HG03575 (cell line): ENCODE results near the gene CTSZ.
"Not testable (repeated sequence)": the region's sequence is repeated elsewhere in the genome, so short reads cannot be mapped to it uniquely, and the experiment has no call there.

Source experiments
- ATAC-seq: cut with Tn5 transposase; IDR thresholded peaks from one replicate; pipeline ENCODE4 v1.9.1; 2021; ENCODE audit not compliant: unreplicated experiment, insufficient number of reproducible peaks, low FRiP score; ENCODE audit errors: extremely low read depth

The CTSZ gene

GRCh38 chr20:59015812-59016711 lies 9.0 kb upstream of the CTSZ start:
- ATAC-seq, result no peak

DNA sequence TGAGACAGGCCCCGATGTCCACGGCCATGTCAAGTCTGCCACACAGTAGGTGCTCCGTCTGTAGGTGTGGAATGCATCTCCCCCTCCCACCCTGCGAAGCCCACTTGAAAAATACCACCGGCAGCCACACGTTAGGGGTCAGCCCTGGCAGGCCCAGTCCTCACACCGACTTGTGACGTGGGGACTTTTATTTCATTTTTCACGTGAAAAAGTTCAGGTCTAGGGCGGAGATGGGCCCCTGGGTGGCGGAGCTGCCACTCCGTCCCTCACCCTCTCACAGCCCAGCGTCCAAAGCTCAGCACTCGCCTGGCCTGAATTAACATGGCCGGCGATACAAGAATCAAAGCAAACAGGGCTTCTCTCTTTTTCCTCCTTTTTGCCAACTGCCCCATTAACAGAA lies 8.4 kb upstream of the CTSZ start:
- no peak for ATAC-seq

- no peak for ATAC-seq
These were observed 7.8 kb upstream of the CTSZ start for GRCh38 chr20:59014680-59015389.

GRCh38 chr20:59013959-59014608 lies 7.0 kb upstream of the CTSZ start:
- no peak for ATAC-seq

DNA sequence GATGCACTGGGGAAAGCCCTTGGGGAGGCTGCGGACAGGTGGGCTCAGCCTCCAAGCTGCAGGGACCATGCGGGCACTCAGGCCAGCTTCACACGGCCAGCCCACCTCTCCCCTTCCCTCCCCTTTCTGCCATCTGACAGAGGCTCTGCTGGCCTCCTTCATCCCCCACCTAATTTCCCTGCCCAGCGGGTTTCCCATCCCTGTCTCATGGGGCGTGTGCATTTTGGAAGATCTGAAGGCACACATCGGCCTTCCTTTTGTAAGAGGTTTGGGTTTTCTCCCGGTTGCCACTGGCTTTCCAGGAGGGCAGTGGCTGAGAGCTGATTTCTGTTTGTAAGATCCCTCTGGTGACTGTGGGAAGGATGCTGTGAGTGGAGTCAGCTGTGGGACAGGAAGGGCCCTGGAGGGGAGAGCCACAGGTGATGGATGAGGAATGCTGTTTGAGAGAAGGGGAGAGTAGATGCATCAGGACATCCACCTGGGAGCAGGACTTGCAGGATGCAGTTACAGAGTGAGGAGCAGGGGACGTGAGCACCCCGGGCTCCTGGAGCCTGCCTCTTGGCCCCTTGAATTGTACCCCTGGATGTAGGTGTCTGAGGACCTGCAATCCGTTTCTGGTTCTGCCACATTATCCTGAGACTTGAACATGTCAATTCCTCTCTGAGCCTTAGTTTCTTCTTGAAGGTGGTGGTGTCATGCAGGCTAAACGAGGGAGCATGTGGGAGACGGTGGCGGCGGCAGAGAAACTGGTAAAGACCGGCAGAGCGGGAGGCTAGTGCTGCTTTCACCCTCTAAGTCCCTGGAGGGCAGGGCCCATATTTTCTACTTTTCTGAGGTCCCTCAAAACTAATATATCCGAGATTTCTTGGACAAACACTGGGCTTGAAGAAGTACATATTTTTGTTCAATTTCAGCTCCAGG lies 6.2 kb upstream of the CTSZ start:
- ATAC-seq, result no peak

GRCh38 chr20:59011874-59012157 lies 4.8 kb upstream of the CTSZ start:
- not testable (repeated sequence) for ATAC-seq

DNA sequence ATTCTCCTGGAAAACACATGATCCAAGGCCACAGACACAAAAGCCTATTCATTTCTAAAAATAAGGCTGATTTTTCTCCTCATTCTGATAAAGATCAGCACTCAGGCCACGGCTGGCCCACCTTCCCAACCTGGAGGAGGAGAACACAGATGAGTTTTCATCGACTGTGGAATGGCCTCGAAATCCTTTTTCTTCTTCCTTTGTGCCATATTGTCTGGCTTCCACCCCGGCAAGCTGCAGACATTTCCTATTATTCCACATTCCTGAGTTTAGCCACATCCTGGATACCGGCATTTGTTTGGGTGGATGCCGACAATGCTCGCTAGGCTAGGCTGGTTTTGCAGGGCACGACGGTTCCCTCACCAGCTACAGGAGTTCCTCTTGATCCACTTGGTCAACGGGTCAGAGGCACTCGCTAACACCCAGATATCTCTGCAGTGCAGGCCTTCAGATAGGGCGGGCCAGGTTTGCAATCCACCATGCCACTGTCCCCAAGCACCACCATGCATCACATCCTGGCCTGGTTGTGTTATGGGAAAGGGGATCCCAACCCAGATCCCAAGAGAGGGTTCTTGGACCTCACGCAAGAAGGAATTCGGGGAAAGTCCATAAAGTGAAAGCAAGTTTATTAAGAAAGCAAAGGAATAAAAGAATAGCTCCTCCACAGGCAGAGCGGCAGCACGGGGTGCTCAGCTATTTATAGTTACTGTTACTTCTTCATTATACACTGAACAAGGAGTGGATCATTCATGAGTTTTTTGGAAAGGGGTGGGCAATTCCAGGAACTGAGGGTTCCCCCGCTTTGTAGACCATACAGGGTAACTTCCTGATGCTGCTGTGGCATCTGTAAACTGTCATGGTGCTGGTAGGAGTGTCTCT lies 4.2 kb upstream of the CTSZ start:
- no peak for ATAC-seq

DNA sequence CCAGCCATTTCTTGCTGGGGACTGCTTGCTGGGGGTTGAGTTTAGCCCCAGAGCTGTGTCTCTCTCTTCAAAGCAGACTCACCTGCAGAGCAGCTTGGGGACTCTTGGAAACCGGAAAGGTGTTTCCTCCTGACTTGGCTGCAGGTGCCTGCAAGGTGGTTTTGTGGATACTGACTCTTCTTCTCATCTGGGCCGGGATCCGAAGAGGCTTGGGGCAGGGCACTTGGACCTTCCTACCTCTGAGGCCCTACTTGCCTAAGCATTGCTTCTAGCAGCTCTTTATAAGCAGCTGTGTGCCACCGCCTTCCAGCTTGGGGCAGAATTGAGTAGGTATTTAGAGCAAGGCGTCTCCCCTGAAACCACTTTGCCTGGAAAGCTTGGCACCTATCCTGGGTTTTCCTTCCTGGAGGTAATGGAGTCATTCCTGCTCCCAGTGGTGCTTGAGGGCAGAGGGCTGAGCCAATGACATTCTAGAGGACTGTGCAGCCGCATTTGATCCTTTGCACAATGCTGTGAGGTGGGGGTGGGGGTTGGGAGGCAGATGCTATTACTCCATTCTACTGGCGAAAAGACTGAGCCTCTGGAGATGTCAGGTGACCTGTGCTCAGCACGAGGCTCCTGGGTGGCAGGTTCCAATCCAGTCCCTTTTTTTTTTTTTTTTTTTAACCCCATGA lies 3.4 kb upstream of the CTSZ start:
- no peak for ATAC-seq

DNA sequence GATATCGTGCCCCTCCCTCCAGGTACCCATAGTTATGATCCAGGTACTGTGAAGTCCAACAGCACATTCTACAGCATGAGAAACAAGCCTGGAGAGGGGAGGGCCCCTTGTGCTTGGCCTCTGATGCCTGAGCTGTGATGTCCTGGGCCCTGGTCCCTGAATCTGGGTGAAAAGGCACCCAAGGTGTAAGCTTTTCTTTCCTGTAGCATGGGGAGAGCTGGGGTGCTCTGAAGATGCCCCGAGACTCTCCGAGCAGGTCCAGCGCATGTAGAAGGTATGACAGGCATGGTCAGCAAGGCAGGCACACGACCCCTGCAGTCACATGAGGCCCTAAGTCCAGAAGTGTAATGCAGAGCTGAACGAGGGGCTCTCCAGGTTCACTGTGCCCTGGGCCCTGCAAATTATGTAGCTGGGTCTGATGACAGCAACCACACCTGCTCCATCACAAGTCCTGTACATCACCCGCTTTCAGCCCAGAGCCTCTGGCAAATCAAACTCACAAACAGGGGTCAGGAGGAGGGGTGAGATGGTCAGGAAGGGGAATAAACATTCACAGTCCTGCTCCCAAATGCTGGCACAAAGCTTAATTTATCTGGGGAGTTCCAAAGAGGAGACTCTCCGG lies 1.8 kb upstream of the CTSZ start:
- ATAC-seq, result no peak

DNA sequence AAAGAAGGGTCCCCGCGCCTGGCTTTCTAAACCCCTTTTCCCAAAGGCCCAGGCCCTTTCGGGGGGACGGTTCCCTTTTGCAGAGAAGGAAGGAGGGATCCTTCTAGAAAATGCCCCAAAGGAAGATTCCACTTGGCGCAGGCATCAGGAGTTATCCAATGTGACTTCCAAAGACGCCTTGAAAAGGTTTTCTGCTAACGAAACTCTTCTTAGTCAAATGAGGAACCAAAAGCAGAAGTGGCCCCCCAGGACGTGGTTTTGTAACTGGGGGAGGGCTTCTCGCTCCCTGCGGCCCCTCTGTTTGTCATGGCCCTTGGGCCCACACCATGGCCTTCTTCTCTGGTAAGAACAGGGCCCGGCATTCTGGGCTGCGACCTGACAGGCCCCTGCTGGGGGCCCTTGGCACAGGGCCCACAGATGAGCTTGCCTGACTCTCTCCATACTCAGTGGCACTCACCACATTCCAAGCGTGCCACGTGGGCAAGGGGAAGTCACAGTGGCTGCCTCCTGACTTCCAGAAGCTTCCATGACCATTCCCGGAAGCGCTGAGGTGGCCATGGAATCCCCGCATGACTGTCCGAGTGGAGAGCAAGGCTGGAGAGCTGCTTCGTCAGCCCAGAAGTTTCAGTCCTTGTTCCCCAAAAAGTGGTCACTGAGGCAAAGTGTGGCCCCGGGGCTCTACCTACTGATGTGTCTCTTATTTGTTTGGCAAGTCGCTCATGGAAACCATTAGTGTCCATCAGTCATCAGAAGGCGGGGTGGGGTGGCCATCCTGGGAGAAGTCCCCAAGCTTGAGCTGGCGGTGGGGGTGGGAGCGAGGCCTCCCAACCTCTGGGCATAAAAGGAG lies 834 bp upstream of the CTSZ start:
- ATAC-seq, result no peak

- no peak for ATAC-seq
These were observed 739 bp downstream of the CTSZ start for GRCh38 chr20:59006167-59006863.

DNA sequence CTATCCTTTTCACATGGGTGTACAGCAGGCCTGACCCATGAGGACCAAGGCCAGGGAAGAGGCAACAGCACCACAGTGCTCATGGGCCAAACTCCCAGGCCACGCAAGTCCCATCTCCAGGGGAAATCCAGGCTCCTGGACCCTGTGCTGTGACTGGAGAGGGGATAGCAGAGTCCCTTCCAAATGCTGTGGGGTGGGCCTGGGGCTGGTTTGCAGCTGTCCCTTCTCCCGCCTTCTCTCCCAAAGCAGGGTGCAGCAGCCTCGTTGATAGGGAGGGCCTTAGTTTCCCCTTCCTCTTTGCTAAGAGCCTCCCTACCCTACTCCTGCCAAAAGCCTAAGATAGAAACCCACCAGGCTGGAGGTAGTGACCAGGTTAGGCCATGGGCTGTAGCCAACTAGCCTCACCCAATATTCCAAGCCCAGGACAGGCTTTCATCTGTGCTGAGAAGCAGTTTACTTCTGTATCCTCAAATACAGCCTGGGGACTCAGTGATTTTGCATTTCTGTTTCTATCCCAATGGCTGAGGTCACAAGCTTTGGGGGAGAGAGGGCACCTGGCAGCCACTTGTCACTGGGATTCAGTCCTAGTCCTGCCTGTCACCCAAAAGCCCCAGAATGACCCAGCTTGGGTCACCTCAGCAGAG lies 1.4 kb downstream of the CTSZ start:
- no peak for ATAC-seq

- ATAC-seq, result peak; percentile 32
These were observed 2.1 kb downstream of the CTSZ start for GRCh38 chr20:59004763-59005522.

- no peak for ATAC-seq
These were observed 2.6 kb downstream of the CTSZ start for GRCh38 chr20:59004493-59004762.

GRCh38 chr20:59003836-59004492 lies 3.1 kb downstream of the CTSZ start:
- ATAC-seq, result no peak
